ENCODE results near the gene BSDC1.

GRCh38 chr1:32405672-32406467 is 11.6 kb upstream of the BSDC1 start:
- TF ChIP-seq CTCF (conservative IDR thresholded peaks at IDR 0.05) (no peak), EZH2 (IDR thresholded peaks at IDR 0.05; ENCODE audit: low read depth) (no peak)

Measured in PC-9 (cell line).